GM10266 (cell line): ENCODE data around the gene TAOK3.

ENCODE experiments used
- DNase-seq: peaks from one replicate; pipeline ENCODE4 v3.0.0; 2012; ENCODE audit errors: extremely low spot score
- CTCF ChIP-seq: IDR thresholded peaks from 2 replicates; pipeline ENCODE4 v1.5.1; 2012; ENCODE audit warnings: mild to moderate bottlenecking, low read depth; ENCODE audit not compliant: control insufficient read depth, insufficient read depth; ENCODE audit errors: missing control alignments

The TAOK3 gene

GRCh38 chr12:118212606-118213005 is 160.1 kb downstream of the TAOK3 start:
- no peak for TF ChIP-seq CTCF
- no peak for DNase-seq

- no peak for TF ChIP-seq CTCF
- DNase-seq, result no peak
Observed at GRCh38 chr12:118206107-118206412, 166.6 kb downstream of the TAOK3 start.

GRCh38 chr12:118193958-118194357 is 178.7 kb downstream of the TAOK3 start:
- no peak for DNase-seq
- TF ChIP-seq CTCF, result no peak

DNA sequence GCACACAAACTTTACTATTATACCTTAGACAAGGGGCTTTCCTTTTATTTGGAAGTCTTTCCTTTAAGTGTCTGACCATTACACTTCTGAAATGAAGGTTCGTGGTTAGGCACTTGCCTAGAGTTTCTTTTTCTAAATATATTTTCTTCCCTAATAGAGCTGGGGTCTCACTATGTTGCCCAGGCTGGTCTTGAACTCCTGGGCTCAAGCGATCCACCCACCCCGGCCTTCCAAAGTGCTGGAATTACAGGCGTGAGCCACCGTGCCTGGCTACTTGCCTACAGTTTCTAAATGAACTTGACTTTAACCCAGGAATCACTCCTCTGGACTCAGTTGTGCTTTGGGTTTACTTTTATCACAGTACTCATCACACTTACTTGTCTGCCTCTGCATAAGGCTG is 179.2 kb downstream of the TAOK3 start:
- TF ChIP-seq CTCF, result no peak

GRCh38 chr12:118190266-118190665 is 182.4 kb downstream of the TAOK3 start:
- no peak for DNase-seq
- no peak for TF ChIP-seq CTCF

More for the DNA sequence above, 179.2 kb downstream of the TAOK3 start:
- DNase-seq, result no peak

- TF ChIP-seq CTCF, result no peak
- no peak for DNase-seq
Observed at GRCh38 chr12:118189741-118190191, 182.9 kb downstream of the TAOK3 start.

GRCh38 chr12:118188690-118189371 is 183.9 kb downstream of the TAOK3 start:
- no peak for DNase-seq
- TF ChIP-seq CTCF, result no peak
